Measurements from ENCODE around the gene WDR86.

GRCh38 chr7:151338809-151339208, 71.0 kb downstream of the WDR86 start:
- TF ChIP-seq EZH2 (optimal IDR thresholded peaks at IDR 0.05; ENCODE audit: low read depth, low read length) (no peak), CTCF (IDR thresholded peaks at IDR 0.05; ENCODE audit: low read length) (no peak), EZH2phosphoT487 (IDR thresholded peaks at IDR 0.05; ENCODE audit: low read length) (no peak)

Measured in MM.1S (cell line).